ENCODE measurements around the gene AP4B1. TPM values are rescaled to one million over a fixed set of nuclear protein-coding genes. Genes with fewer than 3 reads are reported as not detected.

The AP4B1 gene
- 14.0 and 21.6 TPM in 2 replicates for total RNA-seq

DNA sequence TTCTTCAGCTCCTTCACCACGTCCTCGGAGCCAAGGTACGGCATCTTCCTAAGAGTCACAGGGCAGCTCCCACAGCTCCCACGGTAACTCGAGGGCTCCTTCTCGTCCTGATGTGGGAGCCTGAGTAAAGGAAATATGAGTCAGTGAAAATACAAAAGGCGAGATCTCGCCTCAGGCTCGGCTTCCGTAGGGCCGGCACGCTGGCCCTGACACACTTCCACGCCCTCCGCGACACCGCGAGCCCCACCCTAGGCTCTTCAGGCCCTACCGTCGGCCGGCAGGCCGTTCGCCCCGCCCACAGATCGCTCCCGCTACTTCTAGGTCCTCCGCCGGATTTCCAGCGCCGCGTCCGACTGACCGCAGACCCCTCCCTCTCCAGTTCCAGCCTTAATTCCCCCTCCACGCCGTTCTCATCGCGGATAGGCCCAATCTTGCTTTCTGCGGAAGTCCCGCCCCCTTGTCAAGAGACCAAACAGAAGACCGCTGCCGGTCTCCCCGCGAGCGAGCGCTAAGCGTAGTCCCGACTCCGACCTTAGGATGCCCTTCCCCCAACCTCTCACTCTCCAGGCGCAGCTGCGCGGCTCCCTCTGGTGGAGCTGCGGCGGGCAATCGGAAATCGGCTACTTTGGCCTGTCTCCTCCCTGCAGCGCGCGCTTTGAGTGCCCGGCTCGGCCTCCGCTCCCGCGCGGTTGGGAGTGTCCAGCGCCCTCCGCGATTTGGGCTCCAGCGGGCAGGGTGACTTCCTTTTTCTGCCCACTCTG is at the start of gene AP4B1, which contains the start of gene DCLRE1B:
Gene AP4B1, minus strand, starts transcription at position 126 of the 761 bp plus-strand sequence. Its CDS starts 82 bp downstream, at position 44.
Gene DCLRE1B, plus strand, starts transcription at position 653 of the 761 bp plus-strand sequence. CDS start 261 bp downstream, outside the sequence.

DNA sequence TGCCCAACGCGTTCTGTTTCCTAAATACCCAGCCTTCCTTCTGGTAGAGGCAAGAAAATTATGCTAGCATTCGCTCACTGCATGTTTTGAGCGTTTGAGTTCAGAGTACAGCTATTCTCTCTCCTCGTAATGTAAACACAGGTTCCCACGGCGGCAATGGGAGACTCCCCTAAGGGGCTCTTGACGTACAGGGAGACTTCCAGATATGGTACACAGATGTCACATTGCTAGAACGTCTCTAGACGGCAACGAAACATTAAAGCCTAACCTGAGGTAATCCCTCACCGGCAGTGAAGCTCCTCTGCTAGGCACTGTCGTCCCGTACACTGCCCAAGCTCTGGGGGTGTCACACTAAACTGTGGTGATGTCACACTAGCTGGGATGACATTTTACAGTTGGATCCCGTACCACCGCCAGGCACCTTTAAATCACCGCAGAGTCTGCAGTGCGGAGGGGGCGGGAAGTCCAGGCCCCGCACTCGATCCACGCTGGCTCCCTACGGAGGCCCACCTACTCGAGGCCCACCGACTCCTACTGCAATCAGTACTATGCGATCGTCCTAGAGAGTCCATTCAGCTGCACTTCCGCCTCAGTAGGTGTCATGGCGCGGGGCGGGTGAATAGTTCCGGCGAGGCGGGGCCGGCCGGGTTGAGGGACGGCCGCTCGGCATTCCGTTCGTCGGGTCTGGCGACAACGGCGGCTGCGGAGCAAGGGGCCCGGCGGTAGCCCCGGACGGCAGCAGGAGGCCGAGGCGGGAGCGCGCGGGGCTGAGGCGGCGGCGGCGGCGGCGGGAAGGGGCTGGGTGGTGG is 24.5 kb upstream of the AP4B1 start, which contains the start of gene HIPK1:
Gene HIPK1, plus strand, starts transcription at position 384 of the 809 bp plus-strand sequence.

DNA sequence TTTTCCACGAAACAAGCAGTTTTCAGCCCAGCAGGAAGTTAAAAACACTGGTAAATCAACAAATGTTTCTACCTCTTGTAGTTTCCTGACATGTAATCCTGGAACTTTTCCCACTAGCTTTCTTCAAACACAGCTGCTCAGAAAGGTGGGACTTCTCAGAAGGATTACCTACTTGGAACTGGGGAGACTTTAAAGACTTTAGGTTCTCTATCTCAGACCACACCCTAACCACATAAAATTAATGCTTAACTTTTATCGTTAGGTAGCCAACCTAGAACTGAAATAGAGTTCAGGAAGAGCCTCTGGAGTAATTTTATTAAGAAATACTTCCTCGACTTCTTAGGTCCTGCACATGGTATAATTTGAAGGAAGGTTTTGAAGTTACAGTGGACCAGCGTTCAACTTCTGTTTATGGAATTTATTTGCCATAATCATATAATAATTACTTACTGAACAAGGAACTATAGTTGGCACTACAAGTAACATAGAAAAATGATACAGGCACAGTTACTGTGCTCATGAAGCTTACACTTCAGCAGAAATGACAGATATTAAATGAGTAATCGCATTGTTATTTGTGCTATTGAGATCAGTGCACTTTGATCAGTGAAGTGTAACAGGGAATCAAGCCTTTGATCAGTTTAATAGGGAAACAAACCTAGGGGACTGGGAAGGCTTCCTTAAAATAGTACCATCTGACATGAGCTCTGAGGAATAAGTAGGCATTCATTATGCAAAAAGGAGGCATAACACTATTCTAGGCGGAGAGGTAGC is 17.0 kb downstream of the AP4B1 start, which contains the start of gene BCL2L15:
Gene BCL2L15, minus strand, starts transcription at position 180 of the 774 bp plus-strand sequence. CDS start 206 bp downstream, outside the sequence.

DNA sequence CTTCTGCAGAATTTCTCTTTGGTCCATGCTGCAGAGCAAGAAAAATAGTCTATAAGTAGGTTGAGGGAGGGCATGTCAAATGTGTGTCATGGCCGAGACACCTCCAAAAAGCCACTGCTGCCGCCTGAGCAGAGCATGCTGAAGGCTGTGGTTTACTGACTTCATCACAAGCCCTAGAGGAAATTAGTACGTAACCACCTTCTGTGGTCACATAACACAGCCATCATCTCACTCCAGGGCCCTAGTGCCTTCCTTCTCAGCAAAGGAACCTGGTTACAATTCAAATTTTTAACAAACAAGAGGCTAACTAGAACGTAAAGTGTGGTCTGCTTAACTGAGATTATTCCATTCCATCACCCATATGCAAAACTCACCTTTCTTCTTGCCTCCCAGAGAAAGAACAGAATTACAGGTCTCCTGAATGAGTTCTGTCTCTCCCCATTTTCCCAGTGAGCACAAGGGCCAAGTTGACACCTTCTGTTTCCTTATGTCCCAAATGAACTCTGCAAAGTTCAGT is 32.9 kb downstream of the AP4B1 start, which contains the start of gene PTPN22:
Gene PTPN22, minus strand, starts transcription at position 116 of the 517 bp plus-strand sequence.

Other genes starting within 250 kb of the AP4B1 start
- 27.1 and 36.9 TPM in 2 replicates for gene PHTF1, start 145.3 kb downstream of the AP4B1 start, total RNA-seq
- gene RSBN1, start 92.3 kb downstream of the AP4B1 start, total RNA-seq: 5.2 and 6.2 TPM in 2 replicates
- 1.4 and 1.7 TPM in 2 replicates for gene PTPN22, start 33.1 kb downstream of the AP4B1 start, total RNA-seq
- gene BCL2L15, start 17.2 kb downstream of the AP4B1 start, total RNA-seq: not detected in 2 replicates
- gene DCLRE1B, start 527 bp upstream of the AP4B1 start, total RNA-seq: 2.9 and 3.9 TPM in 2 replicates
- 12.7 and 17.5 TPM in 2 replicates for gene HIPK1, start 24.5 kb upstream of the AP4B1 start, total RNA-seq
- 153 and 175 TPM in 2 replicates for gene OLFML3, start 74.7 kb upstream of the AP4B1 start, total RNA-seq
- not detected in 2 replicates for gene SYT6, start 249.1 kb upstream of the AP4B1 start, total RNA-seq

All from myometrial cell (primary cell).